Activated naive CD4-positive, alpha-beta T cell treated with anti-CD3 and anti-CD28 coated beads, Interleukin-2, amount 50 U/mL, for 24 hours (primary cell): Measurements from ENCODE around the gene SAMHD1.
"Not testable (repeated sequence)": the region's sequence is repeated elsewhere in the genome, so short reads cannot be mapped to it uniquely, and the experiment has no call there.

ENCODE experiments used
- H3K27ac Mint-ChIP-seq: one replicate; pipeline ENCODE4 v1.8.0; 2021; ENCODE audit warnings: mild to moderate bottlenecking, mixed read lengths
- H3K27me3 Mint-ChIP-seq: one replicate; pipeline ENCODE4 v1.8.0; 2021; ENCODE audit warnings: mixed read lengths
- H3K36me3 Mint-ChIP-seq: one replicate; pipeline ENCODE4 v1.8.0; 2021; ENCODE audit warnings: mixed read lengths
- H3K4me1 Mint-ChIP-seq: one replicate; pipeline ENCODE4 v1.8.0; 2021; ENCODE audit warnings: mixed read lengths
- H3K4me3 Mint-ChIP-seq: one replicate; pipeline ENCODE4 v1.8.0; 2021; ENCODE audit warnings: mild to moderate bottlenecking, mixed read lengths
- H3K9me3 Mint-ChIP-seq: one replicate; pipeline ENCODE4 v1.8.0; 2021; ENCODE audit warnings: mixed read lengths

Gene SAMHD1

DNA sequence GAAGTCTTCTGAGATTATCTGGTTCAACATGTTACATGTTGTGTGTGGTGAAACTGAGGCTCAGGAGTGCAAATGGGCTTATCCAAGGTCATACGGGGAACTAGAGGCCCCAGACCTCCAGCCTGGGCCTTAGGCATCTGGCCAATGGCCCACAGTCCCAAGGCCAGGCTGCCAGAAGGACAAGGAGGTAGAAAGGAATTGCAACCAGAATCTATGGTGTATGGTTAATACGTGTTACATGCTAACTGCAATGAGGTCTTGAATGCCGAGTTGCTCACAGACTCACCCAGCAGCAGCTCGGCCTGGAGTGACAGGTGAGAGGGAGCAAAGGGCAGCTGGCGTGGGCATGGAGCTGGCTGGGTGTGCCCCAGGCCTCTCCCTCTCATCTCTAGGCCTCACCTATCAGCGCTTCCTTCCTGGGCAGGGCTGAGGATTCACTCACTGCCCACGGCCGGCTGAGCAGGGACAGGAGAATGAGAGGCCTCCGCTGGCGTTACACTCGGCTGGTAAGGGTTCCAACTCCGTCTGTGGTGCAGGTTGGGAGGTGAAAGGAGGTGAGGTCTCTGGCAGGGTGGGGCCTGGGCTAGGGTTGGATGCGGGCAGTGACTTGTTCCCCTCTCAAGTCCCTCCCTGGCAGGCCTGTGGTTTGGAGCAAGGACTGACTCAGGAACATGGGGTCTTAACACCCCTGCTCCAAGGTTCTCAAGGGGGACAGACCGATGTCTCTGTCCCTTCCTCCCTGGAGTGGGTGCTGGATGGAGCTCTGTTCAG, 75.6 kb downstream of the SAMHD1 start, which contains the start of gene TLDC2:
TSS of gene TLDC2 (plus strand) at position 437 of the 771 bp plus-strand sequence. CDS start at position 474, 37 bp downstream.
- Mint-ChIP-seq H3K27me3 (no peaks in the 10 kb centered on the region), H3K9me3 (no peaks in the 10 kb centered on the region), H3K27ac (no peak within 1 kb of the TSS), H3K4me1 (no peaks in the 10 kb centered on the region), H3K36me3 (no peaks in the 10 kb centered on the region), H3K4me3 (no peak within 1 kb of the TSS)

DNA sequence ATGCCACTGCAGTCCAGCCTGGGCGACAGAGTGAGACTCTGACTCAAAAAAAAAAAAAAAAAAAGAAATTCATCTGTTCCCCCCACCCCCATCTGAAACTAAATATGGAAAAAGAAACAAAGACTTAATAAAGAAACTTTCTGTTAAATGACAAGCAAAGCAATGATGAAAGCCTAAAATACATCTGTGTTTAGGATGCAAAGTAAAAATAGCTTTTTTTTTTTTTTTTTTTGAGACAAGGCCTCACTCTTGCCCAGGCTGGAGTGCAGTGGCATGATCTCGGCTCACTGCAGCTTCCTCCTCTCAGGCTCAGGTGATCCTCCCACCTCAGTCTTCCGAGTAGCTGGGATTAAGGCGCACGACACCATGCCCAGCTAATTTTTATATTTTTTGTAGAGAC, 76.4 kb downstream of the SAMHD1 start:
- not testable (repeated sequence) for H3K27ac Mint-ChIP-seq, H3K4me3 Mint-ChIP-seq, H3K36me3 Mint-ChIP-seq, H3K27me3 Mint-ChIP-seq, H3K9me3 Mint-ChIP-seq, H3K4me1 Mint-ChIP-seq

DNA sequence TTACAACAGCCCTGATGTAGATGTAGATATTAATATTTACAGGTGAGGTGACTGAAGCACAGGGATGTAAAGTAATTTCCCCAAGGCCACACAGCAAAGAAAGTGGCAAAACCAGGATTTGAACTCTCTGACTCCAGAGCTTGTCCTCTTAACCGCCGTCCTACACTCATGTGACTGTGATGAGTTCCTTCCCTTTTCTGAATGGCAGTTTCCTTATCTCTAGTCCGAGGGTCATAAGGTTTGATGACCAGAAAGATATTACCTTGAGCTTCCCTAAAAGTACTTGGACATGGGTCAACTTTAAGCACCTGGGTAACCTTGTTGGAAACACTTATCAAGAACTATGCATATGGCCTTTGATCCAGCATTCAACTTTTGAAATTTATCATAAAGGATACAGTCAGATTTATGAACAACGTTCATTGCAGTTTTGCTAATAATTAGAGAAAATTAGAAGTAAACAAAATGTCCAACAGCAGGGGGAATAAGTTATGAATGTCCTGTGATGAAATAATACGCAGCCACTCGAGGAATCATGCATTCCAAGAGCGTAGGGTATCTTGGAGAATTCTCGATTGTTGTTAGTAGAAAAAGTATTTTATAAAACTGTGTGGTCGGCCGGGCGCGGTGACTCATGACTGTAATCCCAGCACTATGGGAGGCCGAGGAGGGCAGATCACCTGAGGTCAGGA, 77.9 kb downstream of the SAMHD1 start:
- no peaks in the 10 kb centered on the region for H3K4me1 Mint-ChIP-seq
- no peak overlapping the region for H3K4me3 Mint-ChIP-seq
- H3K27me3 Mint-ChIP-seq, result no peaks in the 10 kb centered on the region
- H3K27ac Mint-ChIP-seq, result no peak overlapping the region
- H3K36me3 Mint-ChIP-seq, result no peaks in the 10 kb centered on the region
- no peaks in the 10 kb centered on the region for H3K9me3 Mint-ChIP-seq

DNA sequence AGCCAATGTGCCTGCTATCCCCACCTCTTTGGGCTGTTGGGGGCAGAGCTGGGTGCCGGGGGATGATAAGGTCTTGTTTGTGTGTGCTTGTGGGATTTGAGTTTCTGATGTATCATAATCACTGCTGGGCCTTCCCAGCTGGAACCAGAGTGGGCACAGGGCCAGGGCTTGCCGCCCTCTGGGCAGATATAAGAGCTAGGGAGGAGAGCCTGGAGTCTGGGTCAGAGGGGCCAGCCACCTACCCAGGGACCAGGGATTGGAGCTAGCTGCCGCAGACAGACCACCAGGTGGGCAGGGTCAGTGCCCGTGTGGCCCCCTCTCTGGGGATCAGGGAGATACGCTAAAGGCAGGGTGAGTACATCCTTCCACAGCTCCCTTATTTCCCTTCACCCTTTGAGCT, 78.7 kb downstream of the SAMHD1 start:
- Mint-ChIP-seq H3K4me3 (no peak overlapping the region), H3K27me3 (no peaks in the 10 kb centered on the region), H3K9me3 (no peaks in the 10 kb centered on the region), H3K36me3 (no peaks in the 10 kb centered on the region), H3K27ac (no peak overlapping the region), H3K4me1 (no peaks in the 10 kb centered on the region)

DNA sequence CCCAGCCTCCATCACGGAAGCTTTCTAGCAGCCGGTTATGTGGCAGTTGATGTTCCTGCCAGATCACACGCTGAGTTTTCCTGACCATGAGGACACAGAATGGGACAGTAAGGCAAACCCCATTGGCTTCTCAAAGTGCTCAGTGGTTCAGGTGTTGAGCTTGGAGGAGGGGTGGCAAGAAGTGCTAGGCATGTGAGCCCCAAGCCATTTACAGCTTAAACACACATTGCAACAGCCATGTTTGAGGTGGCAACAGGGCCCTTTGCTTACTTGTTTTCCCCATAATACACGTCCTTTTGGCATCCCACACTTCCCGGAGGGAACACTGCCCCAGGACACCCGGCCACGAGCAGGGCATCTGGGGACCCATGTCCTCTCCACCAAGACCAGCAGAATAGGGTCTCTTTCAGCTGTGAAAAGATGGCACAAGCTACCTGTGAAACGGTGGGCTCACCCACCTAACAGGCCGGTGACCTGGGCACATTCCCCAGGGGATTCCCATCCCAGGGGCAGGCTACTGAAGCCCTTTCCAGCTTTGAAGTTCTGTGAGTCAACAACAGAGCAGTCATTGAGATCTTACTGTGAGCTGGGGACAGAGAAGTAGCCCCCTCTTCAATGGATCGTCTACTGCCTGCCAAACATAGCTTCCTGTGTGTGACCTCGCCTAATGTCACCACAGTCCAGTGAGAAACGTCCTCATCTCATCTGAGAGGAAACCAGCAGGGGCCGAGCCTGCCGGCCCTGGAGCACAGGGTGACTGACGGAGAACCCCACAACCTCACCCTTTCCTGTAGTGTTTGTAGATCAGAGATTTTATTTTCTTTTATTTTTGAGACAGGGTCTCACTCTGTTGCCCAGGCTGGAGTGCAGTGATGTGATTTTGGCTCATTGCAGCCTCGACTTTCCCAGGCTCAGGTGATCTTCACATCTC, 79.6 kb downstream of the SAMHD1 start:
- Mint-ChIP-seq H3K4me3 (no peak overlapping the region), H3K36me3 (no peaks in the 10 kb centered on the region), H3K4me1 (no peaks in the 10 kb centered on the region), H3K27ac (no peak overlapping the region), H3K27me3 (no peaks in the 10 kb centered on the region), H3K9me3 (no peaks in the 10 kb centered on the region)

DNA sequence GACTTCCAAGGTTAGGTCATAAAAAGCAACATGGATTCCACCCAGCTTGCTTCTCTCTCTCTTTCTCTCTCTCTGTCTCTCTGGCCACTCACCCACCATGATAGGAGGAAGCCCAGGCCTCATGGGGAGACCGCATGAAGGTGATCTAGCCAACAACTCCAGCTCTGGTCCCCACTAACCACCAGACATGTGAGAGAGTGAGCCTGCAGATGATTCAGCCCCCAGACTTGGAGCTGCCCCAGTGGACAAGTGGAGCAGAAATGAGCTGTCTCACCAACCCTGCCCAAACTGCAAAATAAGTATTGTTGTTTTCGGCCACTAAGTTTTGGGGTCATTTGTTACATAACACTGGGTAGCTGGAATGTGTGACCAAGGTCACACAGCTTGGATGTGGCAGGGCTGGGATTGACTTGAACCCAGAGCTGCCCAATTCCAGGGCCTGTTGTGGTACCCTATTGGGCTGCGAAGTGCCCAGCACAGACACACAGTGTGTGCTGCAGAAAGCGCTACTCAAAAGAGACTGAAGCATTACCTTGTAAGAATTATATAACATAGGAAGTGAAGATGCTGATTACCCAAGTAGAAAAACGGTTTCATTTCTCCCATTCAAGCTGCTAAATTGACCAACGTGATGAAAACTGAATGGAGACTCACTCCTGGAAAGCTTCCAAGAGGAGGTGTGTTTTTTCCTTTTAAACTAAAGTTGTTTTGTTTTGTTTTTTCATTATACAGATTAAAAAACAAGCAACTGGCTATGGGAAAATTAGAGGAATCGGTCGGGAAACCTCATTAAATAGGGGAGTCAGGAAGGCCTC, 84.6 kb downstream of the SAMHD1 start:
- H3K9me3 Mint-ChIP-seq, result no peaks in the 10 kb centered on the region
- peaks cover 6% of the 10 kb centered on the region for H3K4me1 Mint-ChIP-seq
- H3K36me3 Mint-ChIP-seq, result no peaks in the 10 kb centered on the region
- H3K4me3 Mint-ChIP-seq, result no peak overlapping the region
- H3K27ac Mint-ChIP-seq, result no peak overlapping the region
- peaks cover 5% of the 10 kb centered on the region for H3K27me3 Mint-ChIP-seq

DNA sequence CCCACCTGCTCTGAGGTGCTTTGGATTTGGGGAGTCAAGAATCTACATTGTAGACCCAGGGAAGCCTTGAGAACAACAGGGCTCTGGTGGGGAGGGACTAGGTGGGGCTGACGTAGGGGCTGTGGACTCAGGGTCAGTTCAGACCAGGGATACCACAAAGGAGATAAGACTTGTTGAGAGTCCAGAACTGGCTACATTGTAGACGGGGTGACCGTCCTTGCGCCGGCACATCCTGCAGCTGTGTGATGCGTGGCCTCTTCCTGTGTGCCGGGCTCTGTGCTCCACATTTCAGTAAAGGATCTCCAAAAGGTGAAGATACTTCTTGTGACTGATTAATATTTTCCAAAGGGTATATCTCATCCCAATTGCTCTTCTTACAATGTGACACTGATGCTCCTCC, 85.3 kb downstream of the SAMHD1 start:
- peaks cover 6% of the 10 kb centered on the region for H3K4me1 Mint-ChIP-seq
- H3K27ac Mint-ChIP-seq, result no peak overlapping the region
- H3K9me3 Mint-ChIP-seq, result no peaks in the 10 kb centered on the region
- peaks cover 7% of the 10 kb centered on the region for H3K27me3 Mint-ChIP-seq
- H3K4me3 Mint-ChIP-seq, result no peak overlapping the region
- no peaks in the 10 kb centered on the region for H3K36me3 Mint-ChIP-seq

DNA sequence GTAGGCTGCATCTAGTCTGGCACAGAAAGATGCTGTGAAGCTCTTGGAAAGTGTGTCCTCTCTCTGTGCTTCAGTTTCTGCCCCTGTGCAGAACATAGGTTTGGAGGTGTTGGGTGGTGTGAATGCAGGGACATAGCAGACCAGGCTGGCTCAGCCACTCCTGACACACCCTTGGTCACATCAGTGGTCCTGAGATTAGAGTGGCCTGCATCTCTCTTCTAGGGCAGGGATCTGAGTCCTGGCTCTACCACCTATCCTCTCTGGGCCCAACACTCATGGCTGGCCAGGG, 85.7 kb downstream of the SAMHD1 start:
- no peak overlapping the region for H3K27ac Mint-ChIP-seq
- no peaks in the 10 kb centered on the region for H3K36me3 Mint-ChIP-seq
- H3K4me3 Mint-ChIP-seq, result peak overlapping the region; percentile 44
- peaks cover 6% of the 10 kb centered on the region for H3K4me1 Mint-ChIP-seq
- H3K27me3 Mint-ChIP-seq, result peaks cover 7% of the 10 kb centered on the region
- no peaks in the 10 kb centered on the region for H3K9me3 Mint-ChIP-seq

DNA sequence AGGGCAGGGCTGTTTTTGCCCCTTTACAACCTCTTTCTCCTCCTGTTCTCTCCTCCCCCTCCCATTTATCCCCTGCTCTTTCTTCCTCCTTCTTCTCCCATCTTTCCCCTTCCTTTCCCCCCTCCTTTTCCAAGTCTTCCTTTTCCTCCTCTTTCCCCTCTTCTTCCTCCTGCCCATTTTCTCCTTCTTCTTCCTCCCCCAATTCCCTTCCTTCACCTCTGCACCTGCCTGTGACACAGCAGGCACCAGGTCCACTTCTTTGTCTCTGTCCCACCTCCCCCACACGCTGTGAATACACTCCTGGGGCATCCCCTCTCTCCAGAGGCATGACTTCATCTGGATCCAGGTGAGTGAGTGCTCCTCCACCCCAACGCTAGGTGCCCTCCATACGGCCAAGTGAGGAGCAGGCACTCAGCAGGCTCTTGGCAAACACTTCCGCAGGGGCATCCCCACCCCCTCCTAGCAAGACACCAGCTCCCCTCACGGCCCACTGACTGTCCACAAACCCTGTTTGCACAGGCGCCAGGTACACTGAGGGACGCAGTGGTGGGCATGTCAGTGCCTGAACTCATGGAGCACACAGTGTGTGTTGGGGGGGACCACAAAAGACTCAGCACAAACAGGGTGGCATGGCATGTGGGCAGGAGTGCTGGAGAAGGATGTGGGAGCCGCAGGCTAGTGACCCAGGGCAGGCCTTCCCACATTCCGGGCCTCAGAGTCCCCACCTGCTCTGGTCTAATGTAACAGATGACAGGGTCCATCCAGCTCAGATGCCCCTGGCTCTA, 86.2 kb downstream of the SAMHD1 start:
- H3K9me3 Mint-ChIP-seq, result no peaks in the 10 kb centered on the region
- peaks cover 6% of the 10 kb centered on the region for H3K4me1 Mint-ChIP-seq
- H3K4me3 Mint-ChIP-seq, result peak overlapping the region; percentile 66
- peaks cover 7% of the 10 kb centered on the region for H3K27me3 Mint-ChIP-seq
- peak overlapping the region; percentile 30 for H3K27ac Mint-ChIP-seq
- H3K36me3 Mint-ChIP-seq, result no peaks in the 10 kb centered on the region

DNA sequence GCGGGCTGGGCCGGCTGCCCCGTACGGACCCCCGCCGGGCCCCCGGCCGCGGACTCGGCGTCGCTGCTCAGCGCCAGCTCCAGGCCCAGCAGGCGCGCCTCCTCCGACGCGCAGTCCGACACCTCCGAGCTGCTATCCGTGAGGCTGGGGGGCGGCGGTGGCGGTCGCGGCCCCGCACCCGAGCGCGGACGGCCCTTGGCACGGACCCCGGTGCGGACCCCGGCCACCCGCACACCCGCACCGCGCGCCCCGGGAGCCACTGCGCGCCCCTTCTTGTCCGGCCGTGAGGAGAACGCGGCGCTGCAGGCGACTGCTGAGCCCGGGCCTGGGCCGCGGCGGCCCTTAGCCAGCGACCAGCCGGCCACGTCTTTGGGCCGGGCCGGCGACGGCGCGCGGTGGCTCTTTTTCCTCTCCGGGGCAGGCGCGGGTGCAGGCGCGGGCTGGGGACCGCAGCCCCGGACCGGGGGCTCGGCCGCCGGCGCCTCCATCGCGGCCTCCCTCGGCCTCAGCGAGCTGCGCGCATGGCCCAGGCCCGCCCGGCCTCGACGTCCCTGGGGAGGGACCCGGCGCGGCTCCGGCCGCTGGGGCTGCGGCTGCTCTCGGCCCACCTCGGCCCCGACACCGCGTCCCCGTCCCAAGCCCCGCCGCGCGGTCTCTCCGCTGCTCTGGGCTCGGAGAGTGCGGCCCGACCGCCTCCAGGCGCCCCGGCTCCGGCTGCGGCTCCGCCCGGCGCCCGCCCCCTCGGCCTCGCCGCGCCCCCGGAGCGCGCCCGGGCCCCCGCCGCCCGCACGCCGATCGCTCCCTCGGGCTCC, 88.4 kb downstream of the SAMHD1 start:
- Mint-ChIP-seq H3K4me3 (no peak overlapping the region), H3K4me1 (peaks cover 6% of the 10 kb centered on the region), H3K36me3 (no peaks in the 10 kb centered on the region), H3K27ac (no peak overlapping the region), H3K27me3 (peaks cover 7% of the 10 kb centered on the region), H3K9me3 (no peaks in the 10 kb centered on the region)

DNA sequence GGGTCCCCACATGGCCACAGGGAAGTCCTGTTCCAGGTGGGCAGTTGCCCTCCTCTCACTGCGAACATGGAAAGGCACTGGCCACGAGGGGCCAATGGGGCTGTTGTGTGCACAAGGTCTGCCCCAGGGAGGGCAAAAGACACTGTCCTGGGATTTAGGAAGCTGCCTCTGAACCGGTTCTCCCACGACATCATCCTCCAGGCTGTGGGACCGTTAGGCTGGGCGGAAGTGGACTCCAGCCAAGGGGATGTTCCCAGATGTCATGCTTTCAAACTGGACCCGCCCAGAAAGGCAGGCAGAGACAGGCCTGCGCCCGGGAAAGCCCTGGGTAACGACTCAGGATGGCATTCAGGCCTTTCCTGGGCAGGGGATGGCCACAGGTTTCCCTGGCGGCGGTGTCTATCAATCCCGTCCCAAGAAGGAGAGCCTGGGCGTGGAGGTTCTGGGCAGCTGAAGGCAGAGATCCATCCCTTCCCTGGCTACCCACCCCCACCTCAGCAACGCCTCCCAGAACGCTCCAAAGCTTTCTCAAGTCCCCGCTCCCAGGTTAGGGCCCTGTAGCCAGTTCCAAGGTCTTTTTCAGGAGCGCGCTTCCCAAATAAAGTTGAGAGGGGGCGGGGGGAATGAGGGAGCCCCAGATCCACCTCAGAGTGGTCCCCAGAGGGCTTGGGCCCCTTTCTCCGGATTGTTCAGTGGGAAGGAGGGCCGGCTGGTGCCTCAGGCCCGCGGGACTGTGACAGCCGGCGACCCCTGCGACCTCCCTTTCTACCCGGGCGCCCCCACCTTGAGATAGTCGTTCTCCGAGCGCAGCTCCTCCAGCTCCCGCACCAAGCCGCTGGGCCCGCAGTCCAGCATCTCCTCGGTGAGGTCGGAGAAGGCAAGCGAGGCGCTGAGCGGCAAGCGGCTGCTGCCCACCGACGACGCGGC, 89.4 kb downstream of the SAMHD1 start:
- H3K27ac Mint-ChIP-seq, result no peak overlapping the region
- H3K27me3 Mint-ChIP-seq, result peaks cover 7% of the 10 kb centered on the region
- peak overlapping the region; percentile 8 for H3K4me3 Mint-ChIP-seq
- peaks cover 9% of the 10 kb centered on the region for H3K4me1 Mint-ChIP-seq
- H3K9me3 Mint-ChIP-seq, result no peaks in the 10 kb centered on the region
- no peaks in the 10 kb centered on the region for H3K36me3 Mint-ChIP-seq

DNA sequence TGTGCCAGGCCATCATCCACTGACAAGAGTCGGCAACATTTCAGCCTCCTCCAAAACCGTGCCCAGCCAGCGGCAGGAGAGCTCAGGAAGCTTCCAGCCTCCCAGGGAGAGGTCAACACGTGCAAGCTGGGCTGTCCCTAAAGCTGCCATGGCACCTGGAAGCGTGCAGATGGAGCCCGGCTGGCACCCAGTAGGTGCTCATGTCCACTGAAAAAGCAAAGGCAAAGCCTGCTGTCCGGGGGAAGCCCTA, 90.0 kb downstream of the SAMHD1 start:
- Mint-ChIP-seq H3K36me3 (no peaks in the 10 kb centered on the region), H3K27ac (no peak overlapping the region), H3K4me3 (peak overlapping the region; percentile 8), H3K9me3 (no peaks in the 10 kb centered on the region), H3K4me1 (peaks cover 15% of the 10 kb centered on the region), H3K27me3 (peaks cover 7% of the 10 kb centered on the region)

DNA sequence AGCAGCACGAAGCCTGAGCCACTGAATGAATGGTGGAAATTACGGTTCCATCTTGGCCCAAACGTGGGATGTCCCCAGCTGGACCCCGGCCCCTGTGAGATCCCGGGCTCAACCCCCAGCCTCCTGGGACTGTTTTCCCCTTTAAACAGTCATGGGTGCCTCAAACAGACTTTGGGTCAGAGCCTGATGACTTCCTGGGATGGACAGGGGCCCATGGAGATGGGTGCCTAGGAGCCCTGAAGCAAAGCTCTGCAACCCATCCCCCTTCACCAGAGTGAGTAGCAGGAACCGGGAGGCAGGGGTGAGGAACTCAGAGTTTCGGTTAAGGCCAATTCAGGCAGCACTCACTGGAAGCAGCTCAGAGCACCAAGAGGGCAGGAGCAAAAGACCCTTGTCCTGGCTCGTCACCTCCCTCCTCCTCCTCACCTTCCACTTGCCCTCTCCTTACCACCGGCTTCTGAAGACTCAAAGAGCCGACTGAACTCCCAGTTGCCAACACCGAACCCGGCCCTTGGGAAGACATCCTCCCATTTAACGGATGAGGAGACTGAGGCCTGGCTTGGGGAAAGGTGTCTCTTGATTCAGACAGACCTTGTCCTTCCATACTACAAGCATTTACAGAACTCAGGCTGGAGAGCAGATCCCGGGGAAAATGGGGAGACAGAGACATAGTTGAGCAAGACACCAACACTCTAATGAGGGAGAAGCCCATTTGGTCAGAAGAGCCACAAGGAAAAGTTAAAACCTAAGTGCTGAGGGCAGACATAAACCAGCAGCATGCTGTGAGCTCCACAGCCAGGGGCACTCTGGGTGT, 90.5 kb downstream of the SAMHD1 start:
- peak overlapping the region; percentile 30 for H3K4me3 Mint-ChIP-seq
- H3K36me3 Mint-ChIP-seq, result no peaks in the 10 kb centered on the region
- H3K27me3 Mint-ChIP-seq, result peaks cover 7% of the 10 kb centered on the region
- H3K27ac Mint-ChIP-seq, result no peak overlapping the region
- H3K4me1 Mint-ChIP-seq, result peaks cover 21% of the 10 kb centered on the region
- H3K9me3 Mint-ChIP-seq, result no peaks in the 10 kb centered on the region
